GM23338 (cell line): ENCODE results near the gene DOCK3. TPM values are rescaled to one million over a fixed set of nuclear protein-coding genes. Genes with fewer than 3 reads are reported as not detected.

Experiments
- ATAC-seq: fragments of 200-7000 bp; cut with Tn5 transposase; 3 replicates; pipeline ENCODE4 v1.9.1; 2020
- DNase-seq: peaks from one replicate; pipeline ENCODE4 v3.0.0-alpha.2; 2015; ENCODE audit warnings: low spot score
- H2AFZ ChIP-seq: fragments of 200-600 bp; sonication (generic); 2 replicates; pipeline ENCODE4 v1.8.0; 2016; ENCODE audit warnings: antibody characterized with exemption, mild to moderate bottlenecking, moderate library complexity
- H3F3A ChIP-seq: fragments of 200-600 bp; sonication (generic); replicated peaks from 2 replicates; pipeline ENCODE4 v1.8.0; 2017; ENCODE audit warnings: antibody characterized with exemption, mixed run types, low read depth
- H3K27ac ChIP-seq: fragments of 200-600 bp; sonication (generic); 2 replicates; pipeline ENCODE4 v1.6.1; 2016; ENCODE audit warnings: low read depth
- H3K27me3 ChIP-seq: fragments of 200-600 bp; sonication (generic); 2 replicates; pipeline ENCODE4 v1.8.0; 2016; ENCODE audit warnings: mild to moderate bottlenecking, mixed run types, moderate library complexity; ENCODE audit not compliant: insufficient read depth
- H3K36me3 ChIP-seq: fragments of 200-600 bp; sonication (generic); 2 replicates; pipeline ENCODE4 v1.8.0; 2016; ENCODE audit warnings: mild to moderate bottlenecking; ENCODE audit not compliant: insufficient read depth
- H3K4me1 ChIP-seq: fragments of 200-600 bp; sonication (generic); 2 replicates; pipeline ENCODE4 v1.8.0; 2016; ENCODE audit warnings: mild to moderate bottlenecking, moderate library complexity; ENCODE audit not compliant: insufficient read depth
- H3K4me2 ChIP-seq: fragments of 200-600 bp; sonication (generic); 2 replicates; pipeline ENCODE4 v1.7.1; 2017; ENCODE audit warnings: mixed run types
- H3K4me3 ChIP-seq: fragments of 200-600 bp; sonication (generic); 2 replicates; pipeline ENCODE4 v1.6.1; 2016; ENCODE audit warnings: mixed run types
- H3K79me2 ChIP-seq: fragments of 200-600 bp; sonication (generic); replicated peaks from 2 replicates; pipeline ENCODE4 v1.8.0; 2017; ENCODE audit warnings: mild to moderate bottlenecking; ENCODE audit not compliant: insufficient read depth
- H3K9me2 ChIP-seq: fragments of 200-600 bp; sonication (generic); 2 replicates; pipeline ENCODE4 v1.8.0; 2017; ENCODE audit not compliant: insufficient read depth
- H4K20me1 ChIP-seq: fragments of 200-600 bp; sonication (generic); replicated peaks from 2 replicates; pipeline ENCODE4 v1.8.0; 2017; ENCODE audit warnings: mild to moderate bottlenecking; ENCODE audit not compliant: insufficient read depth
- H3K27ac Mint-ChIP-seq: 2 replicates; pipeline ENCODE4 v1.8.0; 2020; ENCODE audit warnings: inconsistent platforms, mild to moderate bottlenecking, moderate library complexity, mixed read lengths
- H3K27me3 Mint-ChIP-seq: 3 replicates; pipeline ENCODE4 v1.8.0; 2022; ENCODE audit warnings: low read depth, mild to moderate bottlenecking, moderate library complexity, mixed read lengths, inconsistent platforms; ENCODE audit not compliant: insufficient read depth, poor library complexity
- H3K36me3 Mint-ChIP-seq: 3 replicates; pipeline ENCODE4 v1.8.0; 2021; ENCODE audit warnings: low read depth, mild to moderate bottlenecking, inconsistent platforms, moderate library complexity, mixed read lengths
- H3K4me1 Mint-ChIP-seq: 3 replicates; pipeline ENCODE4 v1.8.0; 2020; ENCODE audit warnings: mild to moderate bottlenecking, inconsistent platforms, mixed read lengths
- H3K4me3 Mint-ChIP-seq: 3 replicates; pipeline ENCODE4 v1.8.0; 2021; ENCODE audit warnings: moderate library complexity, mild to moderate bottlenecking, inconsistent platforms, mixed read lengths
- H3K9me3 Mint-ChIP-seq: 3 replicates; pipeline ENCODE4 v1.8.0; 2020; ENCODE audit warnings: moderate library complexity, mild to moderate bottlenecking, inconsistent platforms, mixed read lengths
- CREB1 ChIP-seq: fragments of 250-450 bp; sonication (Bioruptor Pico); IDR thresholded peaks from 2 replicates; pipeline ENCODE4 v1.5.0; 2020; ENCODE audit warnings: low read depth, mild to moderate bottlenecking, moderate library complexity
- CTCF ChIP-seq, 2 experiments: fragments of 200-600 bp in 1 of 2; sonication (generic) in 1 of 2; conservative IDR thresholded peaks; 2 replicates each; pipeline versions ENCODE4 v1.5.1 to v1.6.1; 2016 to 2017; ENCODE audit warnings: antibody characterized with exemption in 2 of 2, low read depth in 2 of 2, mild to moderate bottlenecking in 2 of 2, moderate library complexity in 1 of 2
- ETS1 ChIP-seq: IDR thresholded peaks from 2 replicates; pipeline ENCODE4 v1.6.1; 2016; ENCODE audit warnings: antibody characterized with exemption
- EZH2 ChIP-seq: fragments of 200-600 bp; sonication (generic); IDR thresholded peaks from one replicate; pipeline ENCODE4 v1.8.0; 2017; ENCODE audit warnings: antibody characterized with exemption, mild to moderate bottlenecking, low read depth; ENCODE audit not compliant: unreplicated experiment
- EZH2phosphoT487 ChIP-seq: fragments of 200-600 bp; sonication (generic); IDR thresholded peaks from one replicate; pipeline ENCODE4 v1.8.1; 2018; ENCODE audit warnings: antibody characterized with exemption; ENCODE audit not compliant: unreplicated experiment
- NANOG ChIP-seq: IDR thresholded peaks from 2 replicates; pipeline ENCODE4 v1.6.1; 2016; ENCODE audit warnings: antibody characterized with exemption, borderline replicate concordance
- POLR2AphosphoS5 ChIP-seq: IDR thresholded peaks from 2 replicates; pipeline ENCODE4 v1.6.1; 2016; ENCODE audit warnings: antibody characterized with exemption, low read depth
- STAT1 ChIP-seq: IDR thresholded peaks from one replicate; pipeline ENCODE4 v1.6.1; 2016; ENCODE audit warnings: antibody characterized with exemption; ENCODE audit not compliant: unreplicated experiment
- ZNF114 ChIP-seq: fragments of 250-450 bp; sonication (Bioruptor Pico); IDR thresholded peaks from 2 replicates; pipeline ENCODE4 v1.5.0; 2020; ENCODE audit warnings: mild to moderate bottlenecking, moderate library complexity
- ZNF331 ChIP-seq: fragments of 250-450 bp; sonication (Bioruptor Pico); IDR thresholded peaks from 2 replicates; pipeline ENCODE4 v1.5.0; 2020; ENCODE audit warnings: low read depth, mild to moderate bottlenecking, moderate library complexity
- ZNF462 ChIP-seq: fragments of 250-450 bp; sonication (Bioruptor Pico); IDR thresholded peaks from 2 replicates; pipeline ENCODE4 v1.5.0; 2020; ENCODE audit warnings: mild to moderate bottlenecking, moderate library complexity
- polyA plus RNA-seq: library from polyadenylated mRNA; unstranded; fragments of >200 nt; fragmentation: Nextera tagmentation; extraction: Ambion mirVana; gene quantifications from 2 replicates; pipeline ENCODE4 v1.2.1, GENCODE V29; 2016
- total RNA-seq: library from RNA; depleted of rRNA; stranded (reverse); fragments of >200 nt; shearing (Covaris generic); gene quantifications from 2 replicates; pipeline ENCODE4 v1.2.3, GENCODE V29; 2014

The DOCK3 gene
- total and polyA plus RNA-seq, 2 experiments from 2014 or later = 2.4 to 5.6 TPM

- TF ChIP-seq CTCF (conservative IDR thresholded peaks at IDR 0.05; ENCODE audit: low read depth in 2 of 2) = no peak
- TF ChIP-seq EZH2 = no peak
- no peak for TF ChIP-seq ETS1
- TF ChIP-seq EZH2phosphoT487 = no peak
- no peak for TF ChIP-seq STAT1
- no peak for TF ChIP-seq CREB1
- TF ChIP-seq ZNF114 = no peak
These were observed 427.7 kb downstream of the DOCK3 start (continued) for GRCh38 chr3:51102396-51102795.

GRCh38 chr3:51106242-51106876, 431.6 kb downstream of the DOCK3 start:
- peaks cover 26% of the 10 kb centered on the region; the same call in 2 of the 3 replicates for H3K9me3 Mint-ChIP-seq
- H3K27ac Mint-ChIP-seq = no peak overlapping the region
- H3K79me2 ChIP-seq = no peaks in the 10 kb centered on the region
- no peaks in the 10 kb centered on the region for H3K4me1 Mint-ChIP-seq
- DNase-seq (no peak), ATAC-seq (no peak)
- no peaks in the 10 kb centered on the region for H3K27me3 Mint-ChIP-seq
- peaks cover 2% of the 10 kb centered on the region; the same call in 1 of the 2 replicates for H3K9me2 ChIP-seq
- H3K27ac ChIP-seq = no peak overlapping the region
- no peak overlapping the region for H3K4me3 Mint-ChIP-seq
- no peaks in the 10 kb centered on the region for H4K20me1 ChIP-seq
- H3K27me3 ChIP-seq = no peaks in the 10 kb centered on the region
- H3K36me3 Mint-ChIP-seq = peaks cover 23% of the 10 kb centered on the region
- no peak overlapping the region for H3K4me2 ChIP-seq
- H3K4me1 ChIP-seq = no peaks in the 10 kb centered on the region
- no peak overlapping the region for H3K4me3 ChIP-seq
- no peaks in the 10 kb centered on the region for H3F3A ChIP-seq
- no peaks in the 10 kb centered on the region for H3K36me3 ChIP-seq
- H2AFZ ChIP-seq = no peak overlapping the region
- no peak for TF ChIP-seq POLR2AphosphoS5
- TF ChIP-seq EZH2phosphoT487 = no peak
- TF ChIP-seq ETS1 = no peak
- no peak for TF ChIP-seq ZNF462 (CRISPR knock-in tag)
- TF ChIP-seq STAT1 = no peak
- no peak for TF ChIP-seq ZNF331 (CRISPR knock-in tag)
- TF ChIP-seq NANOG = no peak
- no peak for TF ChIP-seq CREB1
- no peak for TF ChIP-seq EZH2
- TF ChIP-seq CTCF (conservative IDR thresholded peaks at IDR 0.05; ENCODE audit: low read depth in 2 of 2) = no peak
